Measurements from ENCODE around the gene FN1.

FN1 gene

GRCh38 chr2:215347878-215348277 lies 88.0 kb downstream of the FN1 start:
- H3K27me3 ChIP-seq (ENCODE audit: insufficient read depth, low read length): no peaks in the 10 kb centered on the region
- H3K4me1 ChIP-seq (ENCODE audit: insufficient read depth, low read length): no peaks in the 10 kb centered on the region
- H3K27ac ChIP-seq (ENCODE audit: low read depth, low read length): no peak overlapping the region
- peaks cover 89% of the 10 kb centered on the region for H3K36me3 ChIP-seq (ENCODE audit: insufficient read depth, low read length)
- no peaks in the 10 kb centered on the region for H3K9me3 ChIP-seq (ENCODE audit: insufficient read depth, low read depth, low read length)
- no peak overlapping the region for H3K9ac ChIP-seq (ENCODE audit: low read depth, low read length)
- H3K4me3 ChIP-seq (ENCODE audit: low read length): no peak overlapping the region

- Histone ChIP-seq H3K27ac (ENCODE audit: low read depth, low read length) (no peak overlapping the region), H3K9ac (ENCODE audit: low read depth, low read length) (no peak overlapping the region), H3K4me3 (ENCODE audit: low read length) (no peak overlapping the region), H3K27me3 (ENCODE audit: insufficient read depth, low read length) (no peaks in the 10 kb centered on the region), H3K36me3 (ENCODE audit: insufficient read depth, low read length) (peaks cover 98% of the 10 kb centered on the region), H3K9me3 (ENCODE audit: insufficient read depth, low read depth, low read length) (no peaks in the 10 kb centered on the region), H3K4me1 (ENCODE audit: insufficient read depth, low read length) (no peaks in the 10 kb centered on the region)
- 98% methylated on average over 7 of the region's 7 CpGs for WGBS
Measured at GRCh38 chr2:215338883-215339679, 96.8 kb downstream of the FN1 start.

- H3K9ac ChIP-seq (ENCODE audit: low read depth, low read length): no peak overlapping the region
- H3K4me3 ChIP-seq (ENCODE audit: low read length): no peak overlapping the region
- no peak overlapping the region for H3K27ac ChIP-seq (ENCODE audit: low read depth, low read length)
- no peaks in the 10 kb centered on the region for H3K4me1 ChIP-seq (ENCODE audit: insufficient read depth, low read length)
- no peaks in the 10 kb centered on the region for H3K27me3 ChIP-seq (ENCODE audit: insufficient read depth, low read length)
- no peaks in the 10 kb centered on the region for H3K9me3 ChIP-seq (ENCODE audit: insufficient read depth, low read depth, low read length)
- WGBS: over 99% methylated on average over 4 of the region's 5 CpGs
- peaks cover 99% of the 10 kb centered on the region for H3K36me3 ChIP-seq (ENCODE audit: insufficient read depth, low read length)
Measured at GRCh38 chr2:215332872-215333595, 102.8 kb downstream of the FN1 start.

- WGBS: 91% methylated on average over 5 of the region's 5 CpGs
- Histone ChIP-seq H3K9me3 (ENCODE audit: insufficient read depth, low read depth, low read length) (no peaks in the 10 kb centered on the region), H3K36me3 (ENCODE audit: insufficient read depth, low read length) (peaks cover 94% of the 10 kb centered on the region)
Measured at GRCh38 chr2:215328066-215328465, 107.8 kb downstream of the FN1 start.

GRCh38 chr2:215324811-215325210 lies 111.1 kb downstream of the FN1 start:
- H3K27me3 ChIP-seq (ENCODE audit: insufficient read depth, low read length): no peaks in the 10 kb centered on the region
- H3K36me3 ChIP-seq (ENCODE audit: insufficient read depth, low read length): peaks cover 89% of the 10 kb centered on the region
- 91% methylated on average over 6 of the region's 6 CpGs for WGBS
- no peaks in the 10 kb centered on the region for H3K4me1 ChIP-seq (ENCODE audit: insufficient read depth, low read length)
- no peaks in the 10 kb centered on the region for H3K9me3 ChIP-seq (ENCODE audit: insufficient read depth, low read depth, low read length)
- H3K27ac ChIP-seq (ENCODE audit: low read depth, low read length): no peak overlapping the region
- H3K4me3 ChIP-seq (ENCODE audit: low read length): no peak overlapping the region
- no peak overlapping the region for H3K9ac ChIP-seq (ENCODE audit: low read depth, low read length)

More at GRCh38 chr2:215328066-215328465, 107.8 kb downstream of the FN1 start:
- H3K27me3 ChIP-seq (ENCODE audit: insufficient read depth, low read length): no peaks in the 10 kb centered on the region
- no peak overlapping the region; the same call in 1 of the 2 replicates for H3K9ac ChIP-seq (ENCODE audit: low read depth, low read length)
- H3K4me3 ChIP-seq (ENCODE audit: low read length): no peak overlapping the region
- H3K27ac ChIP-seq (ENCODE audit: low read depth, low read length): no peak overlapping the region
- no peaks in the 10 kb centered on the region for H3K4me1 ChIP-seq (ENCODE audit: insufficient read depth, low read length)

- WGBS: 95% methylated on average over 7 of the region's 7 CpGs
- Histone ChIP-seq H3K36me3 (ENCODE audit: insufficient read depth, low read length) (peaks cover 90% of the 10 kb centered on the region), H3K27ac (ENCODE audit: low read depth, low read length) (no peak overlapping the region), H3K27me3 (ENCODE audit: insufficient read depth, low read length) (no peaks in the 10 kb centered on the region), H3K9me3 (ENCODE audit: insufficient read depth, low read depth, low read length) (no peaks in the 10 kb centered on the region), H3K4me3 (ENCODE audit: low read length) (no peak overlapping the region), H3K4me1 (ENCODE audit: insufficient read depth, low read length) (no peaks in the 10 kb centered on the region), H3K9ac (ENCODE audit: low read depth, low read length) (no peak overlapping the region)
Measured at GRCh38 chr2:215320679-215321078, 115.2 kb downstream of the FN1 start.

- no peaks in the 10 kb centered on the region for H3K4me1 ChIP-seq (ENCODE audit: insufficient read depth, low read length)
- H3K9ac ChIP-seq (ENCODE audit: low read depth, low read length): no peak overlapping the region
- H3K27ac ChIP-seq (ENCODE audit: low read depth, low read length): no peak overlapping the region
- H3K4me3 ChIP-seq (ENCODE audit: low read length): no peak overlapping the region
- WGBS: 94% methylated on average over 3 of the region's 3 CpGs
- no peaks in the 10 kb centered on the region for H3K27me3 ChIP-seq (ENCODE audit: insufficient read depth, low read length)
- no peaks in the 10 kb centered on the region for H3K9me3 ChIP-seq (ENCODE audit: insufficient read depth, low read depth, low read length)
- H3K36me3 ChIP-seq (ENCODE audit: insufficient read depth, low read length): peaks cover 90% of the 10 kb centered on the region
Measured at GRCh38 chr2:215320102-215320501, 115.8 kb downstream of the FN1 start.

- H3K4me3 ChIP-seq (ENCODE audit: low read length): no peak overlapping the region
- WGBS: 95% methylated on average over 4 of the region's 5 CpGs
- H3K27ac ChIP-seq (ENCODE audit: low read depth, low read length): no peak overlapping the region
- H3K27me3 ChIP-seq (ENCODE audit: insufficient read depth, low read length): no peaks in the 10 kb centered on the region
- H3K4me1 ChIP-seq (ENCODE audit: insufficient read depth, low read length): no peaks in the 10 kb centered on the region
- H3K36me3 ChIP-seq (ENCODE audit: insufficient read depth, low read length): peaks cover 90% of the 10 kb centered on the region
- no peak overlapping the region for H3K9ac ChIP-seq (ENCODE audit: low read depth, low read length)
- H3K9me3 ChIP-seq (ENCODE audit: insufficient read depth, low read depth, low read length): no peaks in the 10 kb centered on the region
Measured at GRCh38 chr2:215319500-215319899, 116.4 kb downstream of the FN1 start.

- peaks cover 7% of the 10 kb centered on the region; the same call in 1 of the 2 replicates for H3K4me1 ChIP-seq (ENCODE audit: insufficient read depth, low read length)
- no peak overlapping the region for H3K9ac ChIP-seq (ENCODE audit: low read depth, low read length)
- peaks cover 84% of the 10 kb centered on the region for H3K36me3 ChIP-seq (ENCODE audit: insufficient read depth, low read length)
- H3K4me3 ChIP-seq (ENCODE audit: low read length): no peak overlapping the region
- WGBS: 100% methylated on average over 1 of the region's 2 CpGs
- no peaks in the 10 kb centered on the region for H3K9me3 ChIP-seq (ENCODE audit: insufficient read depth, low read depth, low read length)
- H3K27me3 ChIP-seq (ENCODE audit: insufficient read depth, low read length): no peaks in the 10 kb centered on the region
- H3K27ac ChIP-seq (ENCODE audit: low read depth, low read length): no peak overlapping the region
Measured at GRCh38 chr2:215316336-215316735, 119.5 kb downstream of the FN1 start.

GRCh38 chr2:215315301-215315700 lies 120.6 kb downstream of the FN1 start:
- WGBS: 100% methylated on average over 2 of the region's 2 CpGs

GRCh38 chr2:215314896-215315295 lies 121.0 kb downstream of the FN1 start:
- Histone ChIP-seq H3K27ac (ENCODE audit: low read depth, low read length) (no peak overlapping the region), H3K27me3 (ENCODE audit: insufficient read depth, low read length) (no peaks in the 10 kb centered on the region), H3K4me1 (ENCODE audit: insufficient read depth, low read length) (peaks cover 7% of the 10 kb centered on the region; the same call in 1 of the 2 replicates), H3K9me3 (ENCODE audit: insufficient read depth, low read depth, low read length) (no peaks in the 10 kb centered on the region), H3K4me3 (ENCODE audit: low read length) (no peak overlapping the region), H3K36me3 (ENCODE audit: insufficient read depth, low read length) (peaks cover 70% of the 10 kb centered on the region), H3K9ac (ENCODE audit: low read depth, low read length) (no peak overlapping the region)
- WGBS: 89% methylated on average over 1 of the region's 1 CpG

More at GRCh38 chr2:215315301-215315700, 120.6 kb downstream of the FN1 start:
- H3K4me1 ChIP-seq (ENCODE audit: insufficient read depth, low read length): peaks cover 7% of the 10 kb centered on the region; the same call in 1 of the 2 replicates
- no peak overlapping the region for H3K4me3 ChIP-seq (ENCODE audit: low read length)
- H3K9me3 ChIP-seq (ENCODE audit: insufficient read depth, low read depth, low read length): no peaks in the 10 kb centered on the region
- H3K9ac ChIP-seq (ENCODE audit: low read depth, low read length): no peak overlapping the region
- no peak overlapping the region for H3K27ac ChIP-seq (ENCODE audit: low read depth, low read length)
- H3K36me3 ChIP-seq (ENCODE audit: insufficient read depth, low read length): peaks cover 74% of the 10 kb centered on the region
- no peaks in the 10 kb centered on the region for H3K27me3 ChIP-seq (ENCODE audit: insufficient read depth, low read length)
